Sigmoid colon (tissue), 7 donors: ENCODE measurements around the gene LRCH1. TPM values are rescaled to one million over a fixed set of nuclear protein-coding genes. Genes with fewer than 3 reads are reported as not detected.

Experiments used
- DNase-seq: peaks from one replicate; pipeline ENCODE4 v3.0.0-alpha.2; 2019
- H3K27ac ChIP-seq, 4 donors: fragments of 200-600 bp; sonication (generic); one replicate each; pipeline ENCODE4 v1.5.1; 2016 to 2019; ENCODE audit warnings: mild to moderate bottlenecking in 1 of 4
- H3K27me3 ChIP-seq, 3 donors: fragments of 200-600 bp; sonication (generic); one replicate each; pipeline ENCODE4 v1.5.1; 2019; ENCODE audit warnings: mild to moderate bottlenecking in 1 of 3
- H3K36me3 ChIP-seq, 4 donors: fragments of 200-600 bp; sonication (generic); one replicate each; pipeline ENCODE4 v1.5.1; 2016 to 2019
- H3K4me1 ChIP-seq, 4 donors: fragments of 200-600 bp; sonication (generic); one replicate each; pipeline ENCODE4 v1.5.1; 2017 to 2019
- H3K4me3 ChIP-seq, 4 donors: fragments of 200-600 bp; sonication (generic); one replicate each; pipeline ENCODE4 v1.5.1; 2017 to 2019; ENCODE audit warnings: mild to moderate bottlenecking in 2 of 4, moderate library complexity in 1 of 4
- H3K9me3 ChIP-seq, 4 donors: fragments of 200-600 bp in 3 of 4; sonication (generic) in 3 of 4; one replicate each; pipeline versions ENCODE4 v1.5.1 to v1.6.1; 2013 to 2019
- CTCF ChIP-seq, 4 experiments: fragments of 450-650 bp in 3 of 4; fragments of 200-600 bp in 1 of 4; IDR thresholded peaks; one replicate each; pipeline ENCODE4 v1.5.1; 2016 to 2019; ENCODE audit warnings: antibody characterized with exemption in 4 of 4, mild to moderate bottlenecking in 3 of 4, moderate library complexity in 2 of 4
- EP300 ChIP-seq, 4 donors: sonication (generic); formaldehyde crosslinking; IDR thresholded peaks; one replicate each; pipeline ENCODE4 v1.6.1; 2017; ENCODE audit warnings: antibody characterized with exemption in 4 of 4
- POLR2A ChIP-seq, 2 donors: fragments of 450-650 bp; IDR thresholded peaks; one replicate each; pipeline ENCODE4 v1.6.1; 2016; ENCODE audit warnings: antibody characterized with exemption in 2 of 2, mild to moderate bottlenecking in 2 of 2, moderate library complexity in 2 of 2
- POLR2AphosphoS5 ChIP-seq, 4 donors: sonication (generic); formaldehyde crosslinking; IDR thresholded peaks; one replicate each; pipeline ENCODE4 v1.6.1; 2017; ENCODE audit warnings: antibody characterized with exemption in 4 of 4
- WGBS, 2 donors: extraction: QIAGEN DNeasy Blood & Tissue Kit; methylation state at CpG; one replicate each; pipeline ENCODE4 v1.1.7; 2013; 5-methylcytosine and 5-hydroxymethylcytosine counted together
- intact Hi-C: fragments of 100-400 bp; cut with DNase I; formaldehyde crosslinking; loops from one replicate; pipeline ENCODE4 v1.15.1; 2023
- polyA plus RNA-seq, 3 donors: library from polyadenylated mRNA; stranded (reverse); fragments of 200-250 nt; gene quantifications; one replicate each; pipeline ENCODE4 v1.2.3, GENCODE V29; 2013
- total RNA-seq, 4 donors: library from RNA; depleted of rRNA; stranded (reverse); fragments of >200 nt; gene quantifications; one replicate each; pipeline ENCODE4 v1.1.0, GENCODE V29; 2016
- donor health status: healthy with polysubstance abuse.
- donor health status: Bipolar disorder and iron deficiency.
- donor health status: healthy.

LRCH1 gene
- total and polyA plus RNA-seq, 7 donors: 4.2 to 54.0 (median 32.4) TPM

- TF ChIP-seq POLR2AphosphoS5 (IDR thresholded peaks at IDR 0.05): peak; percentile 22 to 51 (median 30)
- no peak for TF ChIP-seq POLR2A (IDR thresholded peaks at IDR 0.05)
- Histone ChIP-seq H3K4me1 (peaks cover 0 to 26% (median 24%) of the 10 kb centered on the region in 4 donors), H3K36me3 (peaks cover 0 to 55% (median 12%) of the 10 kb centered on the region in 4 donors), H3K27me3 (no peaks in the 10 kb centered on the region), H3K4me3 (no peak overlapping the region), H3K9me3 (no peaks in the 10 kb centered on the region), H3K27ac (peak overlapping the region; percentile 20 to 76 (median 64))
- intact Hi-C loops: loop anchor here (5.0 kb wide), 1 partner anchor 146 kb away; the partner anchor contains the start of gene LRCH1
- 84 to 89% methylated on average over 3 of the region's 3 CpGs for WGBS, 2 donors
- DNase-seq: peak; percentile 90
Observed at GRCh38 chr13:46698014-46698413, 145.0 kb downstream of the LRCH1 start.

- peak overlapping the region in 3 of 4 donors; percentile 58 to 76 (median 70) for H3K27ac ChIP-seq
- intact Hi-C loops: loop anchor here (5.0 kb wide), 1 partner anchor 147 kb away; the partner anchor contains the start of gene LRCH1
- 68 to 76% methylated on average over 6 of the region's 6 CpGs for WGBS, 2 donors
- no peak for DNase-seq
- H3K36me3 ChIP-seq: peaks cover 0 to 48% (median 12%) of the 10 kb centered on the region in 4 donors
- no peak overlapping the region for H3K4me3 ChIP-seq
- TF ChIP-seq POLR2A (IDR thresholded peaks at IDR 0.05): no peak
- TF ChIP-seq POLR2AphosphoS5 (IDR thresholded peaks at IDR 0.05): peak in 1 of 4 donors; percentile 62
- H3K4me1 ChIP-seq: peaks cover 0 to 26% (median 24%) of the 10 kb centered on the region in 4 donors
- no peaks in the 10 kb centered on the region for H3K27me3 ChIP-seq
- H3K9me3 ChIP-seq: no peaks in the 10 kb centered on the region
Observed at GRCh38 chr13:46698910-46699460, 146.0 kb downstream of the LRCH1 start.

- no peaks in the 10 kb centered on the region for H3K9me3 ChIP-seq
- H3K36me3 ChIP-seq: peaks cover 0 to 59% (median 17%) of the 10 kb centered on the region in 4 donors
- intact Hi-C loops: no loop called here
- no peaks in the 10 kb centered on the region for H3K4me1 ChIP-seq
- WGBS, 2 donors: 84 to 89% methylated on average over 6 of the region's 6 CpGs
- H3K27ac ChIP-seq: no peak overlapping the region
- DNase-seq: no peak
- H3K27me3 ChIP-seq: no peaks in the 10 kb centered on the region
- TF ChIP-seq POLR2A (IDR thresholded peaks at IDR 0.05): no peak
- TF ChIP-seq POLR2AphosphoS5 (IDR thresholded peaks at IDR 0.05): no peak
- TF ChIP-seq EP300 (IDR thresholded peaks at IDR 0.05): no peak
- no peak for TF ChIP-seq CTCF (IDR thresholded peaks at IDR 0.05)
- H3K4me3 ChIP-seq: no peak overlapping the region
Observed at GRCh38 chr13:46712524-46712923, 159.6 kb downstream of the LRCH1 start.

GRCh38 chr13:46715363-46715762 lies 162.4 kb downstream of the LRCH1 start:
- 95 to 97% methylated on average over 3 of the region's 3 CpGs for WGBS, 2 donors
- H3K4me1 ChIP-seq: no peaks in the 10 kb centered on the region
- TF ChIP-seq EP300 (IDR thresholded peaks at IDR 0.05) (no peak), CTCF (IDR thresholded peaks at IDR 0.05) (no peak), POLR2AphosphoS5 (IDR thresholded peaks at IDR 0.05) (no peak), POLR2A (IDR thresholded peaks at IDR 0.05) (no peak)
- H3K27me3 ChIP-seq: no peaks in the 10 kb centered on the region
- no peak overlapping the region for H3K27ac ChIP-seq
- H3K36me3 ChIP-seq: peaks cover 0 to 34% (median 10%) of the 10 kb centered on the region in 4 donors
- H3K4me3 ChIP-seq: no peak overlapping the region
- H3K9me3 ChIP-seq: no peaks in the 10 kb centered on the region
- intact Hi-C loops: no loop called here
- DNase-seq: no peak

- Histone ChIP-seq H3K4me3 (no peak overlapping the region), H3K4me1 (peaks cover 0 to 4% (median 2%) of the 10 kb centered on the region in 4 donors), H3K27ac (no peak overlapping the region), H3K36me3 (peaks cover 0 to 21% (median 7%) of the 10 kb centered on the region in 4 donors), H3K9me3 (no peaks in the 10 kb centered on the region), H3K27me3 (no peaks in the 10 kb centered on the region)
- DNase-seq: no peak
- intact Hi-C loops: no loop called here
- no peak for TF ChIP-seq POLR2AphosphoS5 (IDR thresholded peaks at IDR 0.05)
- no peak for TF ChIP-seq CTCF (IDR thresholded peaks at IDR 0.05)
- TF ChIP-seq POLR2A (IDR thresholded peaks at IDR 0.05): no peak
- TF ChIP-seq EP300 (IDR thresholded peaks at IDR 0.05): no peak
- WGBS, 2 donors: 66 to 77% methylated on average over 1 of the region's 1 CpG
Observed at GRCh38 chr13:46716821-46717220, 163.9 kb downstream of the LRCH1 start.
